GM18508 (cell line): ENCODE measurements around the gene ATP8B2.
"Not testable (repeated sequence)": the region's sequence is repeated elsewhere in the genome, so short reads cannot be mapped to it uniquely, and the experiment has no call there.

ENCODE experiments used
- ATAC-seq: cut with Tn5 transposase; IDR thresholded peaks from one replicate; pipeline ENCODE4 v1.9.1; 2021; ENCODE audit warnings: moderate number of reproducible peaks; ENCODE audit not compliant: insufficient read depth, unreplicated experiment

Gene ATP8B2

DNA sequence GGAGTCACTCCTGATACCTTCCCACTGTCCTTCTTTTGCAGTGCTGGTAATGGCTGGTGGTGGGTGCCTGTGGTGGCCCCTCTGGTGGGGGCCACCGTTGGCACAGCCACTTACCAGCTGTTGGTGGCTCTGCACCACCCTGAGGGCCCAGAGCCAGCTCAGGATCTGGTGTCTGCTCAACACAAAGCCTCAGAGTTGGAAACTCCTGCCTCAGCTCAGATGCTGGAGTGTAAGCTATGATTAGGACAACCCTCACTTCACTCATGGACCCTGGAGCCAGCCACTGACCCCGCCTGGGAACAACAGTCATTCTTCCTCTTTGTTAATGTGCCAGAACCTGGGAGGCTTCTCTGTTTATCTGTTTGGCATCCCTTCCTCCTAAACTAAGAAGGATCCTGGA lies 1.1 kb upstream of the ATP8B2 start:
- no peak for ATAC-seq

DNA sequence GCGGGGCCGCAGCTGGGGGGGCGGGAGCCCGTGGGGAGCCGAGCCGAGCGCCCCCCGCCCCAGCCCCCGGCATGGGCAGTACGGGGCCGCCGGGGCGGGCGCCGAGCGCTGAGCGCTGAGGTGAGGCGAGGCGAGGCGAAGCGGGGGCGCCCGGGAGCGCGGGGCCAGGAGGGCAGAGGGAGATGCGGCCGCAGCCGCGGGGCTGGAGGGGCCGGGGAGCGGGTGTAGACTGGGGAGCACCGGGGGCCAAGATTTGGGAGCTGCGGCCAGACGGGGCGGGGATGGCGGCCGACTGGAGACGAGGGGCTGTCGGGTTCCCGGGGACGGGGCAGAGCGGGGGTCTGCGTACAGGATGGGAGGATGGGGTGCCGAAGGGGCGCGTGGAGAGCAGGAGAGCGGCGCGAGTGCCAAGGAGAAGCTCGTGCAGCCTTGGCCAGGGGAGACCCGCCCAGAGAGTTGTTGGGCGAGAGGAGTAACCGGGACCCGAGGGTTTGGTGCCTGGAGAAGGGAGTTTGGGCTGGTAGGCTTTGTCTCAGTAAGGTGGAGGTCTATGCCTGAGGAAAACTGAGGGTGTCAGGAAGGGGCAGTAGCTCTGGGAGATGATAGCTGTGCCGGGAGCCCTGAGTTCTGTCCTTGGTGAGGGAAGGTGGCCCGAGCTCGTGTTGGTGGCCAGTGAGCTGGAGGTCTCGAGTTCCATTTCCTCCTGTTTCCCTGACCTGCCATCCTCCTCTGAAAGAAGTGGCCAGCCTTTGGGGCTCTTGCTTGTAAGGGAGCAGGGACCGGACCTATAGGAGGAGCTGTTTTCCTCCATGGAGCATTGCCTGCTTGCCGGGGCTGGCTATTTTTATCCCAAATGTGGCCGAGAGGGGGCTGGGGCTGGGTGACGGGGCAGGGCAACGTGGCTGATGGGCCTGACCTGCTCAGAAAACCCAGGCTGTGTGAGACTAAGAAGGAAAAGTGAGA lies 539 bp downstream of the ATP8B2 start:
- ATAC-seq, result no peak

- ATAC-seq, result no peak
Observed at GRCh38 chr1:154326546-154327465, 1.5 kb downstream of the ATP8B2 start.

- ATAC-seq, result no peak
Observed at GRCh38 chr1:154327466-154328317, 2.4 kb downstream of the ATP8B2 start.

GRCh38 chr1:154328318-154329151 lies 3.2 kb downstream of the ATP8B2 start:
- no peak for ATAC-seq

GRCh38 chr1:154329152-154329521 lies 3.8 kb downstream of the ATP8B2 start:
- no peak for ATAC-seq

GRCh38 chr1:154329551-154330131 lies 4.3 kb downstream of the ATP8B2 start:
- no peak for ATAC-seq

GRCh38 chr1:154330669-154331068 lies 5.3 kb downstream of the ATP8B2 start:
- ATAC-seq, result no peak

DNA sequence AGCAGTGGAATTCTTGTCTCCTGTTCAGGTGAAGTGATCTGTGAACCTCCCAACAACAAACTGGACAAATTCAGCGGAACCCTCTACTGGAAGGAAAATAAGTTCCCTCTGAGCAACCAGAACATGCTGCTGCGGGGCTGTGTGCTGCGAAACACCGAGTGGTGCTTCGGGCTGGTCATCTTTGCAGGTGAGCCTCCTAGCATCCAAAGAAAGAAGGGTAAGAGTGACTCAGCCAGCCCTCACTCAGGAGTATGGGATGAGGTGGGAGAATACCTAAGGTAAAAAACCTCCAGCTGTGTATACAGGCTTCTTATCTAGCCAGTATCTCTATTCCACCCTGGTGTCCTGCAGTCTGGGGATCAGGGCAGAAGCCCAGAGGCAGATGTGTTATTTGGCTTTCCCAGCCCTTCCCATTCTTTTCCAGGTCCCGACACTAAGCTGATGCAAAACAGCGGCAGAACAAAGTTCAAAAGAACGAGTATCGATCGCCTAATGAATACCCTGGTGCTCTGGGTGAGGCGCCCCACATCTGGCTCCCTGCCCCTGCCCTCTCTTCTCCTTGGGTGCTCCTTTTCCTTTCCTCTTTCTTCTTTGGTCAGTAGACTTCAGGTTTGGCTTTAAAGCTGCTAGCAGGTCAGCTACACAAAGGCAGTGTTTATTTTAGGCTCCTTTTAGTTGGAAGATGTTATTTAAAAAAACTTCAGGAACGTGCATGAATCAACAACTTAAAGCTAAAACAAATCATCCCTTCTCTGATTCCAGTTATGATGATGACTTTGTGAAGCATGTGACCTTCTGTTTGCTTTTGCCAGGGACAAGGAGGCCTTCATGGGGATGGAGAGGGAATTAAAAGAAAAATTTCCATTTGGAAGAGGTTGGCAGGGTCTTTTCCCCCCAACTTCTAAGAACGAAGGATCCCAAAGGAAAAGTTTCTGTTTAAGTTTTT lies 9.0 kb downstream of the ATP8B2 start:
- ATAC-seq, result no peak

- no peak for ATAC-seq
Observed at GRCh38 chr1:154335025-154335714, 9.8 kb downstream of the ATP8B2 start.

GRCh38 chr1:154337253-154337894 lies 12.0 kb downstream of the ATP8B2 start:
- ATAC-seq, result no peak

- ATAC-seq, result no peak
Observed at GRCh38 chr1:154338875-154339274, 13.6 kb downstream of the ATP8B2 start.

- ATAC-seq, result not testable (repeated sequence)
Observed at GRCh38 chr1:154341366-154341765, 16.0 kb downstream of the ATP8B2 start.

DNA sequence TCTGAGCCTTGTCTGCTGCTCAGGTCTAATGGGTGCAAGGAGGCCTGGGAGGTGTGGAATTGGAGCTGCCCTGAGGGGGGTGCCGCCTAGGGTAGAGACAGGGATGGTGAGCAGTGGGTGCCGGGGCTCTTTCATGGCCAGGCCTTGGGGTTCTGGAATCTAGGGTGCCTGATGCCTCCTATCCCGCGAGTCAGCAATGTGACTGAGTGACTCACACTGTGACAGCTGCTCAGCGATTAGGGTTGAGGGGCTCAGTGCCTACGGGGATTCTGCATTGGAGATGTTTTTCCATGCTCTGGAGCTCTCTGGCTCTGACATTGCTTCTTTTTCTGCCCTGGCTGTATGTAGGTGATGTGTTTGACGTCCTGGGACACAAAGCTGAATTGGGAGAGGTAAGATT lies 16.8 kb downstream of the ATP8B2 start:
- ATAC-seq, result no peak

DNA sequence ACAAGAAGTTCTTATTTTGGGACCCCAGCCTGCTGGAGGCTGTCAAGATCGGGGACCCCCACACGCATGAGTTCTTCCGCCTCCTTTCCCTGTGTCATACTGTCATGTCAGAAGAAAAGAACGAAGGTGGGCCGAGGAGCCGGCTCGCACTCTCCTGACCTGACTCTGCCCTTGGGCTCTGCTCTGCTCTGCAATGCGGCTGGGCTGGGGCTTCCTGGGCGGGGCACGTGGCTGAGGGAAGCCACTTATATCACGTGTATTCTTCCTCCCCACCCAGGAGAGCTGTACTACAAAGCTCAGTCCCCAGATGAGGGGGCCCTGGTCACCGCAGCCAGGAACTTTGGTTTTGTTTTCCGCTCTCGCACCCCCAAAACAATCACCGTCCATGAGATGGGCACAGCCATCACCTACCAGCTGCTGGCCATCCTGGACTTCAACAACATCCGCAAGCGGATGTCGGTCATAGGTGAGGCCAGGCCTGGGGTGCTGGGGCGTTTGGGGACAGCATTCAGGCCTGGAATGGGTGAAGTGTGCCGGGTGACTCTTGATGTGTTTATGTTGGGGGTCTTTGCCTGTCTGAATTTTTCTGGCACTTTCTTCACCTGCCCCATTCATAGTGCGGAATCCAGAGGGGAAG lies 17.6 kb downstream of the ATP8B2 start:
- no peak for ATAC-seq
